SIG-M5 (cell line): ENCODE measurements around the gene TMCC1.
"Not testable (repeated sequence)": the region's sequence is repeated elsewhere in the genome, so short reads cannot be mapped to it uniquely, and the experiment has no call there.

Source experiments
- DNase-seq: peaks from one replicate; lab custom pipeline; 2025; lab: John Stamatoyannopoulos, UW

The TMCC1 gene

DNA sequence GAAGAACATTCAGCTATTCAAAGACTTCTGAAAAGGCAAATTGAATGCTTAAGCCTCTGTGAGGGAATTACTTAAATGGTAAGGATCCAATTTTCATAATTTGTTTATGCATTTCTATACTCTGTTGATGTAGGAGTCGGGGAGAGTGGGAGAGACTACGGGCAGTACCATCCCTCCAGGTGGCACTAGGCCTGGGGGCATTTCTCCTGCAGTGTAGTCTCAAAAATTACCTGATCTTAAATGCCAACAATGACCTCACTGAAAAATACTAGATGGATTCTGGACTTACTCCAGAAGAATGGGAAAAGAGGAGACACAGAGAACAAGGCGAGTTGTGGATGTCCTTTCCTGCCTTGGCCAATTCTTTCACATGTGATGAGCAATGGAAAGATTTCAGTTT is 209.2 kb downstream of the TMCC1 start:
- no peak for DNase-seq

DNA sequence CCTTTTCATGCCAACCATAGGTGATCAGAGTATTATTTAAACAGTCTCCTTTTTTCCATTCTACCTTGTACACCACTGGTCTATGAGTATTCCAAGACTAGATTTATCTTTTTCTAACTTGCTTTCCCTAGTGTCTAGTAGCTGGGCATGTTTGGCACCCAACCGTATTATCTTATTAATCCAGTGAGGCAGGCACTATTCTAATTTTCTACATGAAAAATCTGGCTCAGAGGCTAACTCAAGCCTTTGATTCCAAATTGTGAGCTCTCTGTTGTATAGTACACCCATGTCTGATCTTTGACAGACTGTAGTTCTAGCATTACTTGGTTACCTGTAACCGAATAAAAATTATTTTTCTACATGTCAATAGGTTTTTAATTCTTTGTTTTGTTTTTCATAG is 210.3 kb downstream of the TMCC1 start:
- no peak for DNase-seq

DNA sequence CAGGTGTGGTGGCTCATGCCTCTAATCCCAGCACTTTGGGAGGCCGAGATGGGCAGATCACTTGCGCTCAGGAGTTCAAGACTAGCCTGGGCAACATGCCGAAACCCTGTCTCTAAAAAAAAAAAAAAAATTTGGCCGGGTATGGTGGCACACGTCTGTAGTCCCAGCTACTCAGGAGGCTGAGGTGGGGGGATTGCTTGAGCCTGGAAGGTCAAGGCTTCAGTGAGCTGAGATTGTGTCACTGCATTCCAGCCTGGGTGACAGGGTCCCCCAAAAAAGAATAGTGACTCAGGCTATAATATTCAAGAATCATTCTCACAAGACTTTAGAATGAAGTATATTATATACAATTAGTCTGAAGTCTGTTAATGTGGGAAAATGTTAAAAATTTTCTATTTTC is 216.5 kb downstream of the TMCC1 start:
- no peak for DNase-seq

DNA sequence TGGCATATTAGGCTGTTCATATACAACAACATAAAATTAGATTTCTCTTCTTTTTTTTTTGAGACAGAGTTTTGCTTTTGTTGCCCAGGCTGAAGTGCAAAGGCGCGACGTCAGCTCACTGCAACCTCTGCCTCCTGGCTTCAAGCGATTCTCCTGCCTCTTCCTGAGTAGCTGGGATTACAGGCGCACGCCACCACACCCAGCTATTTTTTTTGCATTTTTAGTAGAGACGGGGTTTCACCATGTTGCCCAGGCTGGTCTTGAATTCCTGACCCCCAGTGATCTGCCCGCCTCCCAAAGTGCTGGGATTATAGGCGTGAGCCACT is 218.8 kb downstream of the TMCC1 start:
- not testable (repeated sequence) for DNase-seq

DNA sequence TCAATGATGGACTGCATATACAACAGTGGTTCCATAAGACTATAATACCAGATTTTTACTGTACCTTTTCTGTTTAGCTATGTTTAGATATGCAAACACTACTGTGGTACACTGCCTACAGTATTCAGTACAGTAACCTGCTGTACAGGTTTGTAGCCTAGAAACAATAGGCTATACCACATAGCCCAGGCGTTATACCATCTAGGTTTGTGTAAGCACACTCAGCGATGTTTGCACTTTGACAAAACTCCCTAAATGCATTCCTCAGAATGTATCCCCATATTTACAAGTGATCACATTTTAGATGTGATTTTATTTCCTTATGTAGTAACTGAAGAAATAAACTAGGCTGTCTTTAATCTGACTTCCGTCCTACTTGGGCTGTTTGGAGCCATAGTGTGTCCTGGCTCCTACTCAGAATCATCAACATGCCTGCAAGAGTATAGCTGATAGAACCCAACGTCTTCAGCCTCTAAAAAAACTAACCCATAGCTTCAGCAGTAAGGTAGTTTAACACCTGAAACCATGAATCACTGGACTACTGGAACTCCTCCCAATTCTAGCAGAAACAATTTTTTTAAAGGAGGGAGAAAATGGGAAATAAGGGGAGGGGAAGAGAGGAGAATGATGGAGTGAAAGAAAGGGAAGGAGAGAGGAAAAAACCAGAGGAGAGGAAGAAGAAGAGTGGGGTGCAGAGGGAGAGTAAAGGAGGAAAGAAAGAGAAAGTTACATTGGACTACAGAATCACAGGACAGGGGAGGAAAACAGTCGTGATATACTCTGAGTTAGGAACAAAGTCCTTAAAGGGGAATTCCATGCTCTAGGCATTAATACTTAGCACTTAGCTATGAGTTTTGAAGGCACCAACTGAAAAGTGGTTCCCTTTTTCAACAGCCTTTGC is 219.4 kb downstream of the TMCC1 start:
- no peak for DNase-seq

DNA sequence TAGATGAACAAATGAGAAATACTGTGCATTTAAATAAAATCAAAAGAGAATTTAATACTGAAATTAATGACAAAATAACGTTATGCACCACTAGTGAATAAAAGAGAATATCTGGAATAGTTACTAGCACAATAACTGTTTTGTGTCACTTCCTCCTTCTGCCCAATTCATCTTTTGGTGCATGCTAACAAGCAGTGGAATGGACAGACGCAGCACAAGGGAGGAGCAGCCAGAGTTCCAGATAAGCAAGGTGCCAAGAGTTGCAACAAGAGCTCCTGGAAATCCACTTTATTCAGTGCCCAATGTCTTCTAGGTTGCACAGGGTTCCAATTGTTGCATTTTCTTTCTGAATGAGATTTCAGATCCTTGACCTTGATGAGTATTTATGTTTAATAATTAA is 220.5 kb downstream of the TMCC1 start:
- DNase-seq = no peak

DNA sequence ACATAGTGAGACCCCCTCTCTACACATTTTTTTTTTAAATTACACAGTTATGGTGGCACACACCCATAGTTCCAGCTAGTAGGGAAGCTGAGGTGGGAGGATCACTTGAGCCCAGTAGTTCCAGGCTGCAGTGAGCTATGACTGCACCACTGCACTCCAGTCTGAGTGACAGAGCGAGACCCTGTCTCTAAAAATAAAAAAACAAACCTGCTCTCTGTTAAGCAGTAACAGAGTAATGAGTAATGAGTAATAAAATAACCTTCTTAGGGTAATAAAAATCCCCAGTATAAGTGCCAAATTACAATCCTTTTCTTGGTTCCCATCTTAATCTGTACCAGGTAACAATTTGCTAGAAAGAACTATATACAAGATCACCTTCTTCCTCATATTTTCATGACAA is 221.1 kb downstream of the TMCC1 start:
- no peak for DNase-seq

DNA sequence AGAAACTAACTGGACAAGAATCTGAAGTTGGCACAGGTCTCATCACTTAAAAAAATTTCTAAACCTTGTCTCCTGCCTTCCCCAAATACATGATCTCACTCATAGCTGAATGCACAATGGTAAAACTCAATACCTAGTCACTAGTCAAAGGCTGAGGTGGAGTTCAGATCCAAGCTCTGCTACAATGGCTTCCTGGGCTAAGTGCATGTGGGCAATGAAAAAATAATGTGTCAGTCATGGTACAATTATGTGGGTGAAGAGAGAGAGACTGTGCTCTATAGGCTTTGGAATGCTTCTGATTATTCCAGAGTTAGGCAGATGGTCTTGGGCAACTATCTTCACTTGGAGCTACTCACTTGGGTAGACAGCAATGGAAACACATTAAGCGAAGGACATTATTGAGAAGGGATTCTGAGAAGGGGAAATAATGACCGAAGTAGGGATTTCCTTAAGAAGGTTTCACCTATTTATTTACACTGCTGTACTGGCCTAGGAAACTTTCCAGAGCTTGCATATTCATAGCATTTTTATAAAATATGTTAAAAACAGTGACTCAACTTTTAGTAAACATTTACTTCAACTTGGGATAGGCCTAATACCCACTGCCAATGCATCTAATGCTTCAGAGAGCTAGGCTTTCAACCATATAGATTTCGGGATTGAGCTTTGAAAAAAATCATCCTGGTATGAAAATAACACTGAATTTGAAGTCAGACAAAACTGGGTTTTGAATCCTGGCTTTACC is 228.3 kb downstream of the TMCC1 start:
- DNase-seq = no peak

DNA sequence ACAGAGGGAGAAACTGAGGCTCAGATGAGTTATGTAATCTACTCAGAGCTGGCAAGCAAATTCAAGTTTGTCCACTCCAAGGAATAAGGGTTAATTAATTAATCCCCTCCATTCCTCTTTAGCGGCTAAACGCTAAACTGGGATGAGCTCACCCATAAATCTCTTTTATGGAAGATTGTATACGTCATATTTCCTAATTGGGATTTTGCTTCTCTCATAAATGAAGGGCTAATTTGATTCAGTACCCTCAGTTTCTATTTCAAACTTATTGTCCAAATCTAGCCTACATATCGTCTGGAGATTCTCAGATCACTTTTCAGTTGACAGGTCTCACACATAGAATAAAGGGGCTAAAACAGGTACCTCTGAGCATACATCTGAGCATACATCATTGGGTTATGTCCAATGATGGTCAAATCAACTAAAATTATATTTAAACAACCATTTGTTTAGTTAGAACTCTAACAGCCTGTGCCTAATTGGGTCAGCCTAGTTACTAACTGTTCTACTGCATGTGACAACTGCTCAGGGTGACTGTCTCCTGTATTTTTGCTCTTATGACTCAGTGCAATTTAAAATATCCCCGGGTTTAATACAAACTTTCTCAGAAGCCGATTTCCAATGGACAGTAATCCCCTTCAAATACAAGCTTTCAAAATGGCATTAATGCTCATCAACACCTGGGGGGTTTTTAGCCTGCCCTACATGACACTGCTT is 229.4 kb downstream of the TMCC1 start:
- DNase-seq = no peak

DNA sequence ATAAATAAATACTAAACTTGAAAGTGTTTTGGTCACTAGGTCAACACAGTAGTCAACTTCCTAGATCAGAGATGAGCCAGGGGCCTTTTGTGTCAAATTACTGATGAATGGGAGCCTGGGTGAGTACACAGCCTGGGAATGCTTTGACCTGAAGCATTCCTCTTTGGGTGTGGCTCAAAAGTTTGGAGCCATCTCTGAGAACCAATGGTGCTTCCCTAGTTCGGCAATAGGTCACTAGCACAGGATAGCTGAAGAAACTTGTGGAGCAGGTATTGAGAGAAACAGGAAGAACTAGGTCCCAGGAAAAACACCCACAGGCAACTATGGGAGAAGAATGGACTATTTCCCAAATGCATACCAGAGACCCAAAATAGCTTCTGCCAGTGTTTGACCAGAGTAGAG is 230.5 kb downstream of the TMCC1 start:
- DNase-seq = no peak

DNA sequence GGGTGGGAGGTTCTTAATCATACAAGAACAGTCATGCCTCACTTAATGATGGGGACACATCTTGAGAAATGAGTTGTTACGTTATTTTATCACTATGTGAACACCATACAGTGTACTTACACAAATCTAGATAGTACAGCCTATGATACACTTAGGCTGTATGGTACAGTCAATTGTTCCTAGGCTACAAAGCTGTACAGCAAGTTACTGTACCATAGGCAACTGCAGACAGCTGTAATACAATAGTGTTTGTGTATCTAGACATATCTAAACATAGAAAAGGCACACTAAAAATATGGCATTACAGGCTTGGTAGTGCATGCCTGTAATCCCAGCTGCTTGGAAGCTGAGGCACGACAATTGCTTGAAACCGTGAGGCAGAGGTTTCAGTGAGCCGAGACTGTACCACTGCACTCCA is 231.3 kb downstream of the TMCC1 start:
- DNase-seq = no peak

DNA sequence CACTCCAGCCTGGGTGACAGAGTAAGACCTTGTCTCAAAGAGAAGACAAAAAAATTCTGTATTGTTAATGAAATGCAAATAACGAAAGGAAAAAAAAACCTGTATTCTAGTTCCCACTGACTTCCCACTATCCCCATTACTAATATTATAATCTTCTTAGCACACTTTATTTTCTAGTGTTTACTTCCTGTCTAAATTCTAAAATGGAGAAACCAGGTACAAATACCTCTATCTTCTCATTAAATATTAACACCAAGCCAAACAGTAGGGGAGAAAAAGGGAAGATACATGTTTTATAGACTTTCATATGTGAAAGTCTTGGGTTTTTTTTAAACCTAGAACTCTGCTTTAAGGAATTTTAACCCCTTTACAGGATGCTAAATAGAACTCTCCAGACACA is 231.7 kb downstream of the TMCC1 start:
- no peak for DNase-seq

DNA sequence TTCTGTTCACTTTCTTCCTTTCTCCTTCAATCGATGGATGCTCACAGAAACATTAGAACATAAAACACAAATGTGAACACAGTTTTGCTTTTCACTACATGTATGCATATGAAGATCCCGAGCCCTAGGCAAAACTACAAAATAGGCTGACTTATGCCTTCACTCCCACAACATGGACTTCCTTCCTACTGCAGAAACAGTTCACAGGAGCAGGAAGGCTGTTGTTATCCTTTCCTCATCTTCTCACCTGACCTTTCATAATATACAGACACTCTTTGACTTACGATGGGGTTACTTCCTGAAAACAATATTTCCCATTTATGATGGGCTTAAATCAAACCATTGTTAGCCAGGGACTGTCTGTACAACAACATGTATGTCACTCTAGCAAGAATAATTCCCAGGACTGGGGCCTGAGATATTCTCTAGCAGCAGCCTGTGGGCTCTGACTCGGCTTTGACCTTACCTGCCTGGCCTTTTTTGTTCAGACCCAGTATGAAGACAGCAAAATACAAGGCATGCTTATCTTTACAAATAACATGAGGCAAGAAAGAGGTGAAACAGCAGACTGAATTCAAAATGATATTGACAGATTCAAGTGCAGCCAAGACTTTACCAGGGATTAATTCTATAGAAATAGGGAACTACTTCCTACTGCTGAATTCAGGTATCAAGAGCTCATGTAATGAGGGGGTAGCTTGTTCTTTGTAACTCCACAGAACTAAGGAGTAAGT is 235.2 kb downstream of the TMCC1 start:
- DNase-seq = no peak

DNA sequence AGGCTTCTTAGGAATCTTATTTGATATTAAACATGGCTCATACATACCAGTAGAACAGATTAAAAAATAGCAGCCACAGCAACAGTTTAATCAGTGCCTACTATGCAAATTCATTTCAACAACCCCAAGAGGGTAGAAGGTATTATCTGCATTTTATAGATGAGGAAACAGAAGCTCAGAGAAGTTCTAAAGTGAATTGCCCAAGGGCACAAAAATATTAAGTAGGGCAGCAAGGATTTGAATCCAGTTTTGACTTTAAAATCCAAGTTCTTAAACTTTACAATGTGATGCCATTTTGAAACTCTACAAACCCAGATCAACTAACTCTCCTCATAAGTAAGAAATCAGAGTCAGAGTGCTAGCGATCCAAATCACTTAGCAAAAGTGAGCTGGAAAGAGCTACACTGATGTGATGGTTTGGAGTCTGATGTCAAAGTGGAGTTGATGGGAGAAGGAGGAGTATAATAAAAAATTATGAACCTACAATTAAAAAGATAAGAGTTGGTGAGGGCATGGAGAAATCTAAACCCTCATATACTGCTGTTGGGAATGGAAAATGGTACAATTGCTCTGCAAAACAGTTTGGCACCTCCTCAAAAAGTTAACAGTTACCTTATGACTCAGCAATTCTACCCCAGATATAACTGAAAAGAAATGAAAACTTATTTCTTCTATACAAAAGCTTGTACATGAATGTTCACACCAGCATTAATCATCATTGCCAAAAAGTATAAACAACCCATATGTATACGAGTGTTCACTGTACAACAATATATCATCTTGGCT is 236.1 kb downstream of the TMCC1 start:
- no peak for DNase-seq

DNA sequence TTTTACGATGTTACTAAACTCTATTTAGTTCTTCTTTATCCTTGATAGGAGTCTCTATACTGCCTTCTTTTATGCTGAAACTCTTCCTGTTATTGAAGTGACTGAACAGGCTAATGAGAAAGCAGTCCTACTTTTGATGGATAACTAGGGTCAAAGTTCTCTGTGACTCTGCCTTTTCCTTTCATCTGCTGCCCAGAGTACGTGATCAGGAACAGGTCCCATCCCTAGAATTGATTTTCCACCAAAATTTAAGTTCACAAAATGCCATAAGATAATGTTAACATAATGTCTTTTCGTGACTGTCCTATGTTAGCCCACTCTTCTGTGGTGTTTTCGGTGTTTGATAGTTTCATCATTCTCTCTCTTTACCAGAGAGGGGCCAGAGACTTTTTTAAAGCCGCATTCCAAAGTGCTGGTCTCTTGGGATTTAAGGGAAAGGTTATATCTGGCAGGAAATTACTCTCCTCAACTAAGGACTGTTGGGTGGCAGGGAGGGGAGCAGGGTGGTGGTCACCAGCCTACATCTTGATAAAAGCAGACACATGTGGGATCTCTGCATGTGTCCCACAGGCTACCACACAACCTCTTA is 236.8 kb downstream of the TMCC1 start:
- no peak for DNase-seq

DNA sequence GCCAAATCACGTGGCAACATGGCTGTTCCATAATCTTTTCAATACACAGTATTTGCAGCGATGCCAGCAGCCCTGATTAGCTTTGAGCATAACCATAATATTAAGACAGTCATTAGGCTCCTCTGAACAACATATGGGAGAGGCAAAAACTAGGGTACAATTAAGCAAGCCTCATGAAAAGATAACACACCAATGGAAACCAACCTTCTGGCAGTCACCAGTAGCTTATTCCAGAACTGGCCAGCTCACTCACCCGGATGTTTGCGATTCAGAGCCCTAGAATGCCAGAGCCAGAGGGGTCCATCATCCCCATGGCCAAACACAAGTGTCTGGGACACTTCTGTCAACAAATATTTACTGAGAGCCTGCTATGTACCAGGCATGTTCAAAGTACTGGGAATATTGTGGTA is 238.2 kb downstream of the TMCC1 start:
- DNase-seq = no peak

DNA sequence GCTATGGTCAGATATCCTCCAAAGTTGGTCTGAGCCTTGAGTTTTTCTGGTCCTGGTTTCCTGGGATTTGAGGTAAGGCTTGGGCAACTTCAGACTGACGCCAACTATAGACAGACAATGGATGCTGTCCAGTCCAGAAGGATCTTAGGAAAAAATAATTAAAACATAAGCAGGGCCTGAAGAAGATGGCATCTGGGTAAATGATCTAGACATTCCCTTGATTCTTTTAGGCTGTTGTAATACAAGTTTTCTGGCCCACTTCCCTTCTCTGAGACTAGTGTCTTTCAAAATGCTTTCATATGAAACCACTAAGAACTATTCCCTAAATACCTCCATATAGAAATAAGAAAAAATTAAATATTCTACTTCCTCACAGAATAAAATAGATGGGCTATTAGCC is 239.4 kb downstream of the TMCC1 start:
- DNase-seq = no peak

DNA sequence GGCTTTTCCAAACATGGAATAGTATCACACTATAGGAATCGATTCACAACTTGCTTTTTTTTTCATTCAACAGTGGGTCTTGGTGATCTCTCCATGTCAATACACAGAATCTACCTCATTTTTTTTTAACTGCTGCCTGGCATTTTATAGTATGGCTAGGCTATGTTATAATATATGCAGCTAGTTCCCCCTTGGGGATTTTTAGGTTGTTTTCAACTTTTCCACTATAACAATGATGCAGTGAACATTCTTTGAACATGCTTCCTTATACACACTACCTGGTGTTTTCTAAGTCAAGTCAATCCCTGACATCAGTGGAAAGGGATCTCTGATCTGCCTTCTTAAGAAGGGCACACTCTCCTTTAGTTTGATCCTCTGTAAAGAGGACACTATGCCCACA is 240.5 kb downstream of the TMCC1 start:
- DNase-seq = no peak

DNA sequence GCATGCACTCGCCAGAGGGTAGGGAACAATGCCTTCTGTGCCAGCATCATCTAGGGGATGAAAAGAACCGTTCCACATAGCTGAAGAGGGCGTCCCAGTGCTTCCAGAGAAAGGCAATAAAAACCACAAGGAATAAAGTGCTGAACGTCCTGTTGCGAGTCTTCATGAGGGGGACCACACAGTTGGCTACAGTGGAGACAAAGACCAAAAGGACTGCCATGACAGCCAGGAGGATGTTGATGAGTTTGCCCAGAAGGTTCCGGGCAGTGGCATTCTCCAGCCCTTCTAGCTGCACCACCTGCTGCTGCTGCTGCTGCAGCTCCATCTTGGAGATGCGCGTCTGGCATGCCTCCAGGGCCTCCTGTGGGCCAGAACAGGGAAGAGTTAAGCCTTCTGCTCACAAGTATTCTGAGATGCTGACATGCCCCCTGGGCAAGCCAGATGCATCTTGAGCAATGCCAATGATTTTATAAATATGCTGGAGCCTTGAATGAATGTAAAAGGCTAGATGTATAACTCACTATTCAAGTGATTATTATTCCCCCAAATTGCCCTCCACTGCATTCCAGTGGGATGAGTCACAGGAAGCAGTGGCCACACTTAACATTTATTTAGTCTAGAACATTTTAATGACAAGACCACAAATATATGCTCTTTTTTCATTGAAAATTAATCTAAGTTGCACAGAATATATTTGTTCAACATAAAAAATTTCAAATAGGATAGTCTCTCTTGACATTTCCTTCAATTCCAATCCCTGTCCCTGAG is 241.9 kb downstream of the TMCC1 start:
- DNase-seq = no peak

DNA sequence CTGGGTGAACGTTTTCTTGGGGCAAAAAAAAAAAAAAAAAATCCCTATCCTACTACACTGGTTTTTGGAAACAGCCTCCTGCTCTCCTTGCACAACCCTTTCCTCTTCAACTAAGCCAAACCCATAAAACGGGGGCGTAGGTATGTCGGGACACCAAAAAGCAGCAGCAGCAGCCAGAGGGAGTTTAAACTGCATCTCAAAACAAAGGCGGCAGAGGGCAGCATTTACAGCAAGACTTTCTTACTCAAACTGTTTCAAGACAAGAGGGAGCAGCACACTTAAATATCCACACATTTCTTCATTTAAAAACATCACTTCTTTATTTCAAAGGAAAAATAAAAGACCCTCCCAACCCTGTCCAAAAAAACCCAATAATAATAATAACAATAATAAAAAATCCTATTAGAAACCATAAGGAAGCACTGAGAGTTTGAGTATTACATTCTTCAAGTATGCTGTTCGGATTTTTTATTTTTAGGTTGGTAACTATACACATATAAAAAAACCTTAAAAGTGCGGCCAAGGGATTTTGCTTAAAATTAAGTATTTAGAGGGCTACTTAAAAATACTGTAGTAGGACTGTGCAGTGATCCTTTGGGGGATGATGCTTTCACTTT is 243.1 kb downstream of the TMCC1 start:
- no peak for DNase-seq
